Islet of Langerhans (tissue), 1 donor: Measurements from ENCODE around the gene NUP205.
"Not testable (repeated sequence)": the region's sequence is repeated elsewhere in the genome, so short reads cannot be mapped to it uniquely, and the experiment has no call there.

Experiments
- FAIRE-seq: peaks from one replicate; lab custom pipeline; 2011; peaks lifted over from hg19 to GRCh38; lab: Jason Lieb, UNC

The NUP205 gene

GRCh38 chr7:135620447-135620846 lies 62.7 kb downstream of the NUP205 start:
- FAIRE-seq: no peak

- peak; percentile 96 for FAIRE-seq
Measured at GRCh38 chr7:135620980-135621850, 63.5 kb downstream of the NUP205 start.

GRCh38 chr7:135634191-135634878 lies 76.6 kb downstream of the NUP205 start:
- FAIRE-seq: no peak

- FAIRE-seq: not testable (repeated sequence)
Measured at GRCh38 chr7:135639690-135640089, 82.0 kb downstream of the NUP205 start.

GRCh38 chr7:135644154-135644553 lies 86.4 kb downstream of the NUP205 start:
- no peak for FAIRE-seq

GRCh38 chr7:135644729-135645128 lies 87.0 kb downstream of the NUP205 start:
- FAIRE-seq: no peak

GRCh38 chr7:135645296-135645904 lies 87.7 kb downstream of the NUP205 start:
- peak; percentile 97 for FAIRE-seq

GRCh38 chr7:135647755-135648154 lies 90.0 kb downstream of the NUP205 start:
- no peak for FAIRE-seq

GRCh38 chr7:135648235-135648634 lies 90.5 kb downstream of the NUP205 start:
- no peak for FAIRE-seq

GRCh38 chr7:135650831-135651573 lies 93.3 kb downstream of the NUP205 start:
- FAIRE-seq: no peak

GRCh38 chr7:135653340-135654080 lies 95.8 kb downstream of the NUP205 start:
- FAIRE-seq: peak; percentile 27

GRCh38 chr7:135658564-135658963 lies 100.8 kb downstream of the NUP205 start:
- no peak for FAIRE-seq

- no peak for FAIRE-seq
Measured at GRCh38 chr7:135659159-135659846, 101.6 kb downstream of the NUP205 start.

GRCh38 chr7:135661311-135662122 lies 103.8 kb downstream of the NUP205 start:
- FAIRE-seq: no peak

GRCh38 chr7:135662123-135662372 lies 104.3 kb downstream of the NUP205 start:
- FAIRE-seq: no peak

GRCh38 chr7:135662373-135663114 lies 104.8 kb downstream of the NUP205 start, which contains the start of gene STMP1:
Gene STMP1, plus strand, starts transcription at chr7:135662514.
- no peak for FAIRE-seq

- FAIRE-seq: no peak
Measured at GRCh38 chr7:135664046-135664589, 106.4 kb downstream of the NUP205 start.

- no peak for FAIRE-seq
Measured at GRCh38 chr7:135665042-135665441, 107.3 kb downstream of the NUP205 start.

- FAIRE-seq: no peak
Measured at GRCh38 chr7:135666156-135666555, 108.4 kb downstream of the NUP205 start.
